ENCODE data around the gene BICRA. TPM values are rescaled to one million over a fixed set of nuclear protein-coding genes. Genes with fewer than 3 reads are reported as not detected.

Gene BICRA
- total and polyA plus RNA-seq, 2 of the 4 experiments (the other 2 are of a cell fraction), result 1.8 to 3.5 TPM

GRCh38 chr19:47675271-47675670 lies 66.3 kb downstream of the BICRA start:
- H3K23ac ChIP-seq (ENCODE audit: low read depth, low read length), result no peak overlapping the region
- intact Hi-C loops (cut with micrococcal nuclease) (no loop called here), in situ Hi-C loops (cut with MboI; ENCODE audit: low sequenced_read_pairs) (no loop called here), dilution Hi-C loops (cut with HindIII; ENCODE audit: low sequenced_read_pairs, unreplicated experiment) (no loop called here)
- H3K18ac ChIP-seq (ENCODE audit: low read depth, low read length), result no peak overlapping the region
- CTCF ChIA-PET, result no interaction called here
- H3K79me1 ChIP-seq (ENCODE audit: low read depth in 1 of 2, low read length in 2 of 2), result peaks cover 20 to 56% of the 10 kb centered on the region in 2 experiments
- H3K4me1 ChIP-seq (ENCODE audit: control insufficient read depth, insufficient read depth, low read length), result no peaks in the 10 kb centered on the region
- no peak overlapping the region for H2BK5ac ChIP-seq (ENCODE audit: low read depth, low read length, poor library complexity, severe bottlenecking)
- no peak overlapping the region for H4K8ac ChIP-seq (ENCODE audit: low read depth in 2 of 2, low read length in 2 of 2)
- no peak overlapping the region for H3K4ac ChIP-seq (ENCODE audit: low read depth, low read length)
- H3K4me2 ChIP-seq (ENCODE audit: low read depth, low read length), result no peak overlapping the region
- no peak overlapping the region for H3K56ac ChIP-seq (ENCODE audit: extremely low read depth, insufficient read depth, low read length)
- TF ChIP-seq CHD1 (IDR thresholded peaks at IDR 0.05; ENCODE audit: low read depth, low read length), result no peak
- no peak for TF ChIP-seq MAZ (IDR thresholded peaks at IDR 0.05; ENCODE audit: borderline replicate concordance, low read depth, low read length)
- H4K5ac ChIP-seq (ENCODE audit: low read depth, low read length), result no peak overlapping the region
- 0 out of 2 replicates have a peak, but pooled peaks cover 2% of the 10 kb centered on the region for H3K9me3 ChIP-seq (ENCODE audit: control insufficient read depth, insufficient read depth, low read length)
- ATAC-seq (ENCODE audit: low read depth), result no peak
- H3K27me3 ChIP-seq (ENCODE audit: control insufficient read depth, insufficient read depth, low read length), result no peaks in the 10 kb centered on the region
- no peak overlapping the region for H3K27ac ChIP-seq (ENCODE audit: insufficient read depth, low read length)
- H3K4me3 ChIP-seq (ENCODE audit: insufficient read depth, low read depth, low read length), result no peak overlapping the region
- DNase-seq, result no peak
- H4K91ac ChIP-seq (ENCODE audit: insufficient read depth, low read depth, low read length), result no peak overlapping the region
- no peak overlapping the region for H3K9ac ChIP-seq (ENCODE audit: low read depth, low read length)
- H3K36me3 ChIP-seq (ENCODE audit: control insufficient read depth, insufficient read depth, low read length), result peaks cover 64% of the 10 kb centered on the region
- peaks cover 33% of the 10 kb centered on the region for H4K20me1 ChIP-seq (ENCODE audit: insufficient read depth, low read length)
- no peak overlapping the region for H2BK20ac ChIP-seq (ENCODE audit: low read depth, low read length)
- peak overlapping the region; percentile 12 for H2AK9ac ChIP-seq (replicated peaks; ENCODE audit: low read depth, low read length, poor library complexity)
- H3K14ac ChIP-seq (replicated peaks; ENCODE audit: low read depth, low read length), result no peak overlapping the region
- BruUV-seq (replicated peaks), result no TSS peak
- H2AFZ ChIP-seq (replicated peaks; ENCODE audit: low read length, poor library complexity), result no peak overlapping the region
- no peak overlapping the region for H2BK120ac ChIP-seq (ENCODE audit: low read depth, low read length)
- no peak overlapping the region for H2AK5ac ChIP-seq (ENCODE audit: low read depth, low read length)
- no peak overlapping the region for H2BK15ac ChIP-seq (ENCODE audit: low read depth, low read length)
- H3K9me1 ChIP-seq (ENCODE audit: insufficient read depth, low read length), result 0 out of 2 replicates have a peak, but pooled peaks cover 8% of the 10 kb centered on the region
- POLR2A ChIA-PET (ENCODE audit: unreplicated experiment), result no interaction called here
- WGBS, 2 experiments (ENCODE audit: extremely low coverage in 2 of 2, insufficient read length in 1 of 2), result 87% methylated on average over 10 of the region's 12 CpGs; no CpG with 5 or more reads in 1 of the 2 experiments
